GM12878 (cell line): Measurements from ENCODE around the gene UBE3B. TPM values are rescaled to one million over a fixed set of nuclear protein-coding genes. Genes with fewer than 3 reads are reported as not detected.

ENCODE experiments used
- ATAC-seq: fragments of 200-7000 bp; cut with Tn5 transposase; 3 replicates; pipeline ENCODE4 v1.9.1; 2020; ENCODE audit warnings: mild to moderate bottlenecking, moderate library complexity
- BruUV-seq: library from RNA; stranded (reverse); fragments of 400-500 nt; replicated peaks from 2 replicates; lab custom pipeline; 2021; lab: Mats Ljungman, UMichigan
- CTCF ChIA-PET: fragments of 300-600 bp; sonication (Branson Sonifier 250); formaldehyde crosslinking; extraction: SDS; loops from one replicate; lab custom pipeline; 2021; ENCODE audit warnings: inconsistent platforms; lab: Yijun Ruan, JAX
- POLR2A ChIA-PET: fragments of 350-600 bp; formaldehyde crosslinking; extraction: SDS; loops from one replicate; lab custom pipeline; 2021; ENCODE audit warnings: inconsistent platforms; lab: Charles Lee
- RAD21 ChIA-PET: fragments of 300-600 bp; sonication (Branson Sonifier 250); formaldehyde crosslinking; loops from one replicate; lab custom pipeline; 2023; ENCODE audit warnings: antibody characterized with exemption; ENCODE audit not compliant: unreplicated experiment; lab: Charles Lee
- SMC1A ChIA-PET: fragments of 300-600 bp; sonication (Branson Sonifier 250); formaldehyde crosslinking; loops from one replicate; lab custom pipeline; 2023; ENCODE audit not compliant: unreplicated experiment, uncharacterized antibody; lab: Charles Lee
- DNase-seq: peaks from one replicate; pipeline ENCODE4 v3.0.0-alpha.2; 2011; ENCODE audit warnings: low read depth, low spot score
- FAIRE-seq: peaks from 3 replicates; lab custom pipeline; 2011; peaks lifted over from hg19 to GRCh38; lab: Jason Lieb, UNC
- H2AFZ ChIP-seq: 2 replicates; pipeline ENCODE4 v1.6.0; 2011; ENCODE audit warnings: low read depth, low read length, control low read depth; ENCODE audit not compliant: control insufficient read depth
- H3K27ac ChIP-seq: 2 replicates; pipeline ENCODE4 v1.5.1; 2011; ENCODE audit warnings: control low read depth; ENCODE audit not compliant: control insufficient read depth, insufficient read depth
- H3K27me3 ChIP-seq, 2 experiments: replicated peaks in 1 of 2; 2 replicates each; pipeline versions ENCODE4 v1.6.0 to v1.6.1; 2011; ENCODE audit warnings: low read length in 1 of 2; ENCODE audit not compliant: control insufficient read depth in 2 of 2, insufficient read depth in 2 of 2
- H3K36me3 ChIP-seq, 2 experiments: 2 replicates each; pipeline ENCODE4 v1.5.1; 2011; ENCODE audit warnings: low read length in 1 of 2; ENCODE audit not compliant: control insufficient read depth in 2 of 2, insufficient read depth in 2 of 2
- H3K4me1 ChIP-seq: 2 replicates; pipeline ENCODE4 v1.6.1; 2011; ENCODE audit warnings: mild to moderate bottlenecking, low read length, moderate library complexity, mixed read lengths; ENCODE audit not compliant: control insufficient read depth, insufficient read depth
- H3K4me2 ChIP-seq: 2 replicates; pipeline ENCODE4 v1.6.0; 2011; ENCODE audit warnings: control low read depth; ENCODE audit not compliant: control insufficient read depth, insufficient read depth
- H3K4me3 ChIP-seq: fragments of 200-600 bp; sonication (generic); 2 replicates; pipeline ENCODE4 v1.5.1; 2016
- H3K79me2 ChIP-seq: 2 replicates; pipeline ENCODE4 v1.6.0; 2011; ENCODE audit warnings: low read length; ENCODE audit not compliant: control insufficient read depth, insufficient read depth
- H3K9ac ChIP-seq: 2 replicates; pipeline ENCODE4 v1.8.0; 2011; ENCODE audit warnings: low read length, control low read depth, mixed read lengths; ENCODE audit not compliant: control insufficient read depth, insufficient read depth
- H3K9me3 ChIP-seq: replicated peaks from 3 replicates; pipeline ENCODE4 v1.5.1; 2011; ENCODE audit warnings: mild to moderate bottlenecking, low read length; ENCODE audit not compliant: control insufficient read depth, insufficient read depth
- H4K20me1 ChIP-seq: 2 replicates; pipeline ENCODE4 v1.6.0; 2011; ENCODE audit not compliant: control insufficient read depth, insufficient read depth
- ASH2L ChIP-seq: fragments of 300-600, 200-600 bp; sonication (generic); IDR thresholded peaks from 2 replicates; pipeline ENCODE4 v1.6.1; 2017; ENCODE audit warnings: low read depth, mild to moderate bottlenecking, borderline replicate concordance
- BCL11A ChIP-seq: IDR thresholded peaks from 2 replicates; pipeline ENCODE4 v1.6.1; 2011; ENCODE audit warnings: low read depth, low read length
- BMI1 ChIP-seq: fragments of 450-650 bp; IDR thresholded peaks from 2 replicates; pipeline ENCODE4 v1.6.1; 2016; ENCODE audit warnings: mild to moderate bottlenecking, moderate library complexity, borderline replicate concordance
- BRCA1 ChIP-seq: IDR thresholded peaks from 2 replicates; pipeline ENCODE4 v1.6.1; 2011; ENCODE audit warnings: low read depth, low read length, improper control_type of control experiment
- CBFB ChIP-seq: IDR thresholded peaks from 2 replicates; pipeline ENCODE4 v1.6.1; 2016; ENCODE audit warnings: antibody characterized with exemption, low read depth
- EP300 ChIP-seq, 2 experiments: fragments of 150-350 bp in 1 of 2; IDR thresholded peaks; 2 replicates each; pipeline ENCODE4 v1.6.1; 2011 to 2012; ENCODE audit warnings: low read depth in 2 of 2, low read length in 2 of 2, borderline replicate concordance in 1 of 2, improper control_type of control experiment in 1 of 2, inconsistent platforms in 1 of 2; ENCODE audit not compliant: control insufficient read depth in 1 of 2
- NR2C1 ChIP-seq: fragments of 450-650 bp; IDR thresholded peaks from 2 replicates; pipeline ENCODE4 v1.6.1; 2017; ENCODE audit warnings: antibody characterized with exemption, mild to moderate bottlenecking, moderate library complexity
- SIX5 ChIP-seq: IDR thresholded peaks from 2 replicates; pipeline ENCODE4 v1.6.1; 2011; ENCODE audit warnings: mild to moderate bottlenecking, low read depth, low read length, moderate library complexity; ENCODE audit not compliant: severe bottlenecking
- SKIL ChIP-seq: fragments of 450-650 bp; IDR thresholded peaks from 2 replicates; pipeline ENCODE4 v1.6.1; 2017; ENCODE audit warnings: mild to moderate bottlenecking, low read depth, inconsistent platforms; ENCODE audit not compliant: poor library complexity, severe bottlenecking
- SMC3 ChIP-seq: IDR thresholded peaks from 2 replicates; pipeline ENCODE4 v1.6.1; 2011; ENCODE audit warnings: low read length, improper control_type of control experiment, borderline replicate concordance
- SREBF1 ChIP-seq: IDR thresholded peaks from 2 replicates; pipeline ENCODE4 v1.6.1; 2012; ENCODE audit warnings: mild to moderate bottlenecking, low read length
- SUZ12 ChIP-seq: fragments of 200-600 bp; sonication (generic); IDR thresholded peaks from one replicate; pipeline ENCODE4 v1.6.1; 2018; ENCODE audit warnings: antibody characterized with exemption, mild to moderate bottlenecking; ENCODE audit not compliant: unreplicated experiment
- TARDBP ChIP-seq: IDR thresholded peaks from 2 replicates; pipeline ENCODE4 v1.6.1; 2016; ENCODE audit warnings: borderline replicate concordance
- YBX1 ChIP-seq: fragments of 450-650 bp; IDR thresholded peaks from 2 replicates; pipeline ENCODE4 v1.6.1; 2016; ENCODE audit warnings: antibody characterized with exemption
- ZSCAN29 ChIP-seq: fragments of 450-650 bp; IDR thresholded peaks from 2 replicates; pipeline ENCODE4 v1.6.1; 2017; ENCODE audit warnings: mild to moderate bottlenecking, moderate library complexity
- WGBS: methylation state at CpG from one replicate; pipeline ENCODE4 v1.1.6; 2016; ENCODE audit warnings: low lambda C conversion rate; ENCODE audit not compliant: insufficient replicate concordance, insufficient coverage; ENCODE audit errors: missing lambda C conversion rate; 5-methylcytosine and 5-hydroxymethylcytosine counted together
- in situ Hi-C: fragments of 300-500 bp; cut with MboI; formaldehyde crosslinking; loops from 9 replicates; pipeline ENCODE4 v1.14.3; 2018; ENCODE audit warnings: mixed read lengths
- intact Hi-C: fragments of 100-400 bp; cut with micrococcal nuclease; formaldehyde crosslinking; loops from one replicate; pipeline ENCODE4 v1.14.2; 2022; ENCODE audit not compliant: unreplicated experiment
- polyA plus RNA-seq, 11 experiments: library from polyadenylated mRNA; depleted of rRNA in 4 of 11; unstranded in 6 of 11; stranded (reverse) in 5 of 11; fragments of >200 nt; fragmentation: Nextera tagmentation in 4 of 11; fragmentation: Illumina TruSeq in 1 of 11; extraction: Ambion mirVana in 4 of 11; extraction: Trizol in 1 of 11; gene quantifications; 1 replicate in 1 of 11; 2 replicates in 10 of 11; pipeline versions ENCODE4 v1.2.1 to v1.2.3, GENCODE V29; 2011 to 2016; ENCODE audit warnings: inconsistent platforms in 2 of 11, missing spikeins in 2 of 11, low read depth in 1 of 11
- total RNA-seq, 4 experiments: library from RNA; depleted of rRNA in 3 of 4; stranded (reverse); fragments of >200 nt in 3 of 4; fragmentation: Illumina TruSeq in 1 of 4; extraction: Trizol in 1 of 4; gene quantifications; 2 replicates each; pipeline versions ENCODE4 v1.2.1 to v1.2.3, GENCODE V29; 2013 to 2021
- TF ChIP-seq, protein P1 (sequence below): IDR thresholded peaks from 2 replicates; pipeline ENCODE4 v1.6.1; 2012; ENCODE audit warnings: low read depth, low read length, improper control_type of control experiment
- TF ChIP-seq, protein P2 (sequence below): fragments of 450-650 bp; IDR thresholded peaks from 2 replicates; pipeline ENCODE4 v1.6.1; 2017; ENCODE audit warnings: mild to moderate bottlenecking, moderate library complexity

Gene UBE3B
- total and polyA plus RNA-seq, 10 of the 15 experiments (the other 5 are each of a cell fraction or from before 2014, with no cell fraction given) = 7.4 to 25.3 (median 17.1) TPM

- TF ChIP-seq SREBF1 (no peak), CBFB (no peak), SKIL (no peak)
Measured at GRCh38 chr12:109448272-109448671, 29.2 kb upstream of the UBE3B start (continued).

DNA sequence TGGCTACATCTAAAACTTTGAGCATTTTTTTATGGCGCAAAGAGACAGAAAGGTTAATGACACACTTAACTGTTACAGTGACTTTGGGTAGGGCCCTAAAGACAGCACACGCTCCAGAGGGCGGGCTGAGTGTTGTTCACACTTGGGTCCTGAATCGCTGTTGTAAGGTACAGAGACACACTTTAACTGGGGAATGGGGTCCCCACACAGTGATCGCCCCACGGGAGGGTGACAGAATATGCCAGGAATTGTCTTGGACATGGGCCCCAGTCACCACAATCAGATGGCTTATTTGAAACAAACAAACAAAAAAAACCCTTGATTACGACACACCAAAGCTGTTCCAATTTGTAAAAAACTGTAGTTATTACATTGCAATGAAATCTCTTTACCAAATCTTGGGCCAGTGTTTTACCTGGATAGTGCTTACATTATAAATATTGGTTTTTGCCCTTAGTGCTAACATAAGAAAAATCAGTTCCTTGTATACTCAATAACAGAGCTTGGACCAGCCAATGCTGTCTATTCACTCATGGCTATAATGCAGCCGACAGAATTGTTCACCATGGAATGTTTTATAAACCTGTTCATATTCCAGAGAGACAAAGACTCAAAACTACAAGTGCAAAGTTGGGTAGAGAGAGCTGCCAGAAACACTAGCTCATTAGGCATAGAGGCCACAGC, 28.6 kb upstream of the UBE3B start:
- Histone ChIP-seq H3K79me2 (no peaks in the 10 kb centered on the region), H3K9ac (no peak overlapping the region), H3K27me3 (no peaks in the 10 kb centered on the region), H3K27ac (no peak overlapping the region), H3K4me3 (no peak overlapping the region), H3K36me3 (peaks cover 18 to 24% of the 10 kb centered on the region in 2 experiments; a peak in 3 of 4 replicates), H3K4me1 (no peaks in the 10 kb centered on the region), H4K20me1 (no peaks in the 10 kb centered on the region), H3K9me3 (no peaks in the 10 kb centered on the region), H3K4me2 (no peak overlapping the region), H2AFZ (no peak overlapping the region)
- intact Hi-C loops (no loop called here), in situ Hi-C loops (no loop called here)
- DNase-seq (no peak), ATAC-seq (no peak), FAIRE-seq (no peak)
- no TSS peak for BruUV-seq
- WGBS = 90% methylated on average over 8 of the region's 8 CpGs
- ChIA-PET RAD21 (no interaction called here), POLR2A (interaction anchor here (0.5 kb wide), 1 partner anchor 191 kb away, joined by 3 read pairs; no protein-coding TSS in a partner anchor), SMC1A (no interaction called here), CTCF (interaction anchor here (1.0 kb wide), 1 partner anchor 14 kb away, joined by 3 read pairs; no protein-coding TSS in a partner anchor)
- TF ChIP-seq SIX5 = no peak
- no peak for TF ChIP-seq ZSCAN29
- no peak for TF ChIP-seq BRCA1
- TF ChIP-seq YBX1 = no peak
- TF ChIP-seq BMI1 = no peak
- no peak for TF ChIP-seq BCL11A
- TF ChIP-seq SUZ12 = no peak
- TF ChIP-seq TARDBP = no peak
- TF ChIP-seq, protein P1, sequence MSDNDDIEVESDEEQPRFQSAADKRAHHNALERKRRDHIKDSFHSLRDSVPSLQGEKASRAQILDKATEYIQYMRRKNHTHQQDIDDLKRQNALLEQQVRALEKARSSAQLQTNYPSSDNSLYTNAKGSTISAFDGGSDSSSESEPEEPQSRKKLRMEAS = no peak
- TF ChIP-seq NR2C1 = no peak
- no peak for TF ChIP-seq EP300 (IDR thresholded peaks at IDR 0.05; ENCODE audit: borderline replicate concordance in 1 of 2, control insufficient read depth in 1 of 2, low read depth in 2 of 2, low read length in 2 of 2)
- TF ChIP-seq, protein P2, sequence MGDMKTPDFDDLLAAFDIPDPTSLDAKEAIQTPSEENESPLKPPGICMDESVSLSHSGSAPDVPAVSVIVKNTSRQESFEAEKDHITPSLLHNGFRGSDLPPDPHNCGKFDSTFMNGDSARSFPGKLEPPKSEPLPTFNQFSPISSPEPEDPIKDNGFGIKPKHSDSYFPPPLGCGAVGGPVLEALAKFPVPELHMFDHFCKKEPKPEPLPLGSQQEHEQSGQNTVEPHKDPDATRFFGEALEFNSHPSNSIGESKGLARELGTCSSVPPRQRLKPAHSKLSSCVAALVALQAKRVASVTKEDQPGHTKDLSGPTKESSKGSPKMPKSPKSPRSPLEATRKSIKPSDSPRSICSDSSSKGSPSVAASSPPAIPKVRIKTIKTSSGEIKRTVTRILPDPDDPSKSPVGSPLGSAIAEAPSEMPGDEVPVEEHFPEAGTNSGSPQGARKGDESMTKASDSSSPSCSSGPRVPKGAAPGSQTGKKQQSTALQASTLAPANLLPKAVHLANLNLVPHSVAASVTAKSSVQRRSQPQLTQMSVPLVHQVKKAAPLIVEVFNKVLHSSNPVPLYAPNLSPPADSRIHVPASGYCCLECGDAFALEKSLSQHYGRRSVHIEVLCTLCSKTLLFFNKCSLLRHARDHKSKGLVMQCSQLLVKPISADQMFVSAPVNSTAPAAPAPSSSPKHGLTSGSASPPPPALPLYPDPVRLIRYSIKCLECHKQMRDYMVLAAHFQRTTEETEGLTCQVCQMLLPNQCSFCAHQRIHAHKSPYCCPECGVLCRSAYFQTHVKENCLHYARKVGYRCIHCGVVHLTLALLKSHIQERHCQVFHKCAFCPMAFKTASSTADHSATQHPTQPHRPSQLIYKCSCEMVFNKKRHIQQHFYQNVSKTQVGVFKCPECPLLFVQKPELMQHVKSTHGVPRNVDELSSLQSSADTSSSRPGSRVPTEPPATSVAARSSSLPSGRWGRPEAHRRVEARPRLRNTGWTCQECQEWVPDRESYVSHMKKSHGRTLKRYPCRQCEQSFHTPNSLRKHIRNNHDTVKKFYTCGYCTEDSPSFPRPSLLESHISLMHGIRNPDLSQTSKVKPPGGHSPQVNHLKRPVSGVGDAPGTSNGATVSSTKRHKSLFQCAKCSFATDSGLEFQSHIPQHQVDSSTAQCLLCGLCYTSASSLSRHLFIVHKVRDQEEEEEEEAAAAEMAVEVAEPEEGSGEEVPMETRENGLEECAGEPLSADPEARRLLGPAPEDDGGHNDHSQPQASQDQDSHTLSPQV = no peak
- no peak for TF ChIP-seq ASH2L
- no peak for TF ChIP-seq SMC3
